ENCODE data around the gene PPIG. TPM values are rescaled to one million over a fixed set of nuclear protein-coding genes. Genes with fewer than 3 reads are reported as not detected.
A peak's percentile ranks its signal among the peaks of the same experiment; 100 is the strongest.

The PPIG gene
- polyA plus RNA-seq, 4 donors: 33.5 to 72.9 (median 50.8) TPM

DNA sequence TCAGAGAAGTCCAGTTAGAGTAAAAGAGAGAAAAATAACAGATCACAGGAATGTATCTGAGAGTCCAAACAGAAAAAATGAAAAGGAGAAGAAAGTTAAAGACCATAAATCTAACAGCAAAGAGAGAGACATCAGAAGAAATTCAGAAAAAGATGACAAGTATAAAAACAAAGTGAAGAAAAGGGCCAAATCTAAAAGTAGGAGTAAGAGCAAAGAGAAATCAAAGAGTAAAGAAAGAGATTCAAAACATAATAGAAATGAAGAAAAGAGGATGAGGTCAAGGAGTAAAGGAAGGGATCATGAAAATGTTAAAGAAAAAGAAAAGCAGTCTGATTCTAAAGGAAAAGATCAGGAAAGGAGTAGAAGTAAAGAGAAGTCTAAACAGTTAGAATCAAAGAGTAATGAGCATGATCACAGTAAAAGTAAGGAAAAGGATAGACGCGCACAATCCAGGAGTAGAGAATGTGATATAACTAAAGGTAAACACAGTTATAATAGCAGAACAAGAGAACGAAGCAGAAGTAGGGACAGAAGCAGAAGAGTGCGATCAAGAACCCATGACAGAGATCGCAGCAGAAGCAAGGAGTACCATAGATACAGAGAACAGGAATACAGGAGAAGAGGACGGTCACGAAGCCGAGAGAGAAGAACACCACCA lies 52.4 kb downstream of the PPIG start:
- WGBS, 3 donors: 97 to 100% (median 98%) methylated on average over 8 of the region's 8 CpGs
- Histone ChIP-seq H3K4me1 (ENCODE audit: control insufficient read depth in 3 of 3, insufficient read depth in 2 of 3, low read depth in 1 of 3, low read length in 2 of 3) (no peaks in the 10 kb centered on the region), H3K36me3 (ENCODE audit: control insufficient read depth in 3 of 3, insufficient read depth in 2 of 3, low read depth in 1 of 3, low read length in 3 of 3) (peaks cover 5 to 14% (median 12%) of the 10 kb centered on the region in 3 donors), H3K27me3 (ENCODE audit: control insufficient read depth in 3 of 3, insufficient read depth in 3 of 3, low read length in 3 of 3) (no peaks in the 10 kb centered on the region), H3K27ac (ENCODE audit: low read depth in 1 of 3, low read length in 2 of 3) (no peak overlapping the region), H3K9me3 (ENCODE audit: control insufficient read depth in 2 of 2, insufficient read depth in 1 of 2, low read depth in 1 of 2, low read length in 1 of 2) (no peaks in the 10 kb centered on the region), H3K4me3 (ENCODE audit: low read depth in 1 of 3, low read length in 3 of 3) (no peak overlapping the region)
- no peak for DNase-seq
- no peak for FAIRE-seq

- H3K27me3 ChIP-seq (ENCODE audit: control insufficient read depth in 3 of 3, insufficient read depth in 3 of 3, low read length in 3 of 3): no peaks in the 10 kb centered on the region
- no peak for DNase-seq
- no peaks in the 10 kb centered on the region for H3K4me1 ChIP-seq (ENCODE audit: control insufficient read depth in 3 of 3, insufficient read depth in 2 of 3, low read depth in 1 of 3, low read length in 2 of 3)
- no peaks in the 10 kb centered on the region for H3K9me3 ChIP-seq (ENCODE audit: control insufficient read depth in 2 of 2, insufficient read depth in 1 of 2, low read depth in 1 of 2, low read length in 1 of 2)
- no peak overlapping the region for H3K27ac ChIP-seq (ENCODE audit: low read depth in 1 of 3, low read length in 2 of 3)
- peaks cover 4 to 13% (median 12%) of the 10 kb centered on the region in 3 donors for H3K36me3 ChIP-seq (ENCODE audit: control insufficient read depth in 3 of 3, insufficient read depth in 2 of 3, low read depth in 1 of 3, low read length in 3 of 3)
- FAIRE-seq: no peak
- 94 to 98% (median 97%) methylated on average over 3 of the region's 3 CpGs for WGBS, 3 donors
- no peak overlapping the region for H3K4me3 ChIP-seq (ENCODE audit: low read depth in 1 of 3, low read length in 3 of 3)
Measured at GRCh38 chr2:169637620-169638019, 53.5 kb downstream of the PPIG start.

DNA sequence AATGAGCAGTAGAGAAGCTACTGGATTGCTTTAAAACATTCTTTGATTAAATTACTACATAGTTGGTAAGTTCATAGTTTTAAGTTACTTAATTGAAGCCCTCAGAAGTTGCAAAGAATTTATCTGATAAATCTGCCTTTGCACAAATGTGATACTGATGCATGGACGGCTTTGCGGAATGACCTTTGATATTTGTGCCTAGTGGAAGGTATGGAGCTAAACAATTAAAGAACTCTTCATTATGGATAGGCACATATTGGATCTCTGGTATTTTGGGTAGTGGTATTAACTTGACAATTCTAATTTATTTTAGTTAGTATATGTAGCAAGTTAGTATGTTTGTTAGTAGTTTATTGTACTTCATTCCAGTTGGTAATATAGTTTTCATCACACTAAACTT lies 56.0 kb downstream of the PPIG start:
- H3K9me3 ChIP-seq (ENCODE audit: control insufficient read depth in 2 of 2, insufficient read depth in 1 of 2, low read depth in 1 of 2, low read length in 1 of 2): no peaks in the 10 kb centered on the region
- H3K36me3 ChIP-seq (ENCODE audit: control insufficient read depth in 3 of 3, insufficient read depth in 2 of 3, low read depth in 1 of 3, low read length in 3 of 3): peaks cover 0 to 5% (median 3%) of the 10 kb centered on the region in 3 donors
- 46 to 75% (median 50%) methylated on average over 2 of the region's 2 CpGs for WGBS, 3 donors
- FAIRE-seq (no peak), DNase-seq (peak in 1 of 2 donors; percentile 9)
- H3K4me3 ChIP-seq (ENCODE audit: low read depth in 1 of 3, low read length in 3 of 3): no peak overlapping the region
- no peaks in the 10 kb centered on the region for H3K4me1 ChIP-seq (ENCODE audit: control insufficient read depth in 3 of 3, insufficient read depth in 2 of 3, low read depth in 1 of 3, low read length in 2 of 3)
- no peak overlapping the region for H3K27ac ChIP-seq (ENCODE audit: low read depth in 1 of 3, low read length in 2 of 3)
- no peaks in the 10 kb centered on the region for H3K27me3 ChIP-seq (ENCODE audit: control insufficient read depth in 3 of 3, insufficient read depth in 3 of 3, low read length in 3 of 3)

GRCh38 chr2:169641464-169641863 lies 57.3 kb downstream of the PPIG start:
- no peaks in the 10 kb centered on the region for H3K9me3 ChIP-seq (ENCODE audit: control insufficient read depth in 2 of 2, insufficient read depth in 1 of 2, low read depth in 1 of 2, low read length in 1 of 2)
- no peak overlapping the region for H3K4me3 ChIP-seq (ENCODE audit: low read depth in 1 of 3, low read length in 3 of 3)
- peaks cover 0 to 3% (median 0%) of the 10 kb centered on the region in 3 donors for H3K36me3 ChIP-seq (ENCODE audit: control insufficient read depth in 3 of 3, insufficient read depth in 2 of 3, low read depth in 1 of 3, low read length in 3 of 3)
- no peak for DNase-seq
- H3K27ac ChIP-seq (ENCODE audit: low read depth in 1 of 3, low read length in 2 of 3): no peak overlapping the region
- WGBS, 3 donors: 72 to 91% (median 83%) methylated on average over 2 of the region's 2 CpGs
- no peaks in the 10 kb centered on the region for H3K4me1 ChIP-seq (ENCODE audit: control insufficient read depth in 3 of 3, insufficient read depth in 2 of 3, low read depth in 1 of 3, low read length in 2 of 3)
- H3K27me3 ChIP-seq (ENCODE audit: control insufficient read depth in 3 of 3, insufficient read depth in 3 of 3, low read length in 3 of 3): no peaks in the 10 kb centered on the region
- FAIRE-seq: no peak

DNA sequence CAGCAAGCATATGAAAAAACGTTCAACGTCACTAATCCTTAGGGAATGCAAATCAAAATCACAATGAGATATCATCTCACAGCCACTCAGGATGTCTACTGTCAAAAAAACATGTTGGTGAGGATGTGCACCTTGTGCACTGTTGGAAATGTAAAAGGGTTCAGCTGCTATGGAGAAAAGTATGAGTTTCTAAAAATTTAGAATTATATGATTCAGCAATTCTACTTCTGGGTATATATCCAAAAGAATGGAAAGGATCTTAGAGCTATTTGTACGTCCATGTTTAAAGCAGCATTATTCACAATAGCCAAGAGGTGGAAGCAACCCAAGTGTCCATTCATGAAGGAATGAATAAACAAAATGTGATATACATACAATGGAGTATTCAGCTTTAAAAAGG lies 60.0 kb downstream of the PPIG start:
- Histone ChIP-seq H3K27me3 (ENCODE audit: control insufficient read depth in 3 of 3, insufficient read depth in 3 of 3, low read length in 3 of 3) (no peaks in the 10 kb centered on the region), H3K9me3 (ENCODE audit: control insufficient read depth in 2 of 2, insufficient read depth in 1 of 2, low read depth in 1 of 2, low read length in 1 of 2) (no peaks in the 10 kb centered on the region), H3K36me3 (ENCODE audit: control insufficient read depth in 3 of 3, insufficient read depth in 2 of 3, low read depth in 1 of 3, low read length in 3 of 3) (no peaks in the 10 kb centered on the region), H3K4me1 (ENCODE audit: control insufficient read depth in 3 of 3, insufficient read depth in 2 of 3, low read depth in 1 of 3, low read length in 2 of 3) (no peaks in the 10 kb centered on the region), H3K4me3 (ENCODE audit: low read depth in 1 of 3, low read length in 3 of 3) (no peak overlapping the region), H3K27ac (ENCODE audit: low read depth in 1 of 3, low read length in 2 of 3) (no peak overlapping the region)
- 50 to 62% (median 60%) methylated on average over 3 of the region's 3 CpGs for WGBS, 3 donors
- FAIRE-seq: no peak
- no peak for DNase-seq

DNA sequence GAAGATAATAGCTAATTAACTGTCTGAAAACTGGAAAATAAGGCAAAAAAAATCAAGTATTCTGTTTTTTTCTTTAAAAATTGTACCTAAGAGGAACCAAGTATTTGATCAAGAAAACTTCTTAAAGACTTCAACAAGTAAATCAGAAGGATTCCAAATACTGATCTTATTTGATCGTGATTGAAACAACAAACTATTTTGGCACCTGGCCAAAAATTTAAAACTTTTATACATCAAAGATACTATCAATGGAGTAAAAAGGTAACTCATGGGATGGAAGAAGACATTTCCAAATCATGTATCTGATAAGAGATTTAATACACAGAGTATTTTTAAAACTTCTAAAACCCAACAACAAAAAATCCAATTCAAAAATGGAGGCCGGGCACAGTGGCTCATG lies 63.3 kb downstream of the PPIG start:
- no peaks in the 10 kb centered on the region for H3K4me1 ChIP-seq (ENCODE audit: control insufficient read depth in 3 of 3, insufficient read depth in 2 of 3, low read depth in 1 of 3, low read length in 2 of 3)
- FAIRE-seq: no peak
- H3K4me3 ChIP-seq (ENCODE audit: low read depth in 1 of 3, low read length in 3 of 3): no peak overlapping the region
- no peaks in the 10 kb centered on the region for H3K36me3 ChIP-seq (ENCODE audit: control insufficient read depth in 3 of 3, insufficient read depth in 2 of 3, low read depth in 1 of 3, low read length in 3 of 3)
- 85 to 91% (median 91%) methylated on average over 2 of the region's 2 CpGs for WGBS, 3 donors
- DNase-seq: no peak
- no peaks in the 10 kb centered on the region for H3K9me3 ChIP-seq (ENCODE audit: control insufficient read depth in 2 of 2, insufficient read depth in 1 of 2, low read depth in 1 of 2, low read length in 1 of 2)
- H3K27ac ChIP-seq (ENCODE audit: low read depth in 1 of 3, low read length in 2 of 3): no peak overlapping the region
- H3K27me3 ChIP-seq (ENCODE audit: control insufficient read depth in 3 of 3, insufficient read depth in 3 of 3, low read length in 3 of 3): no peaks in the 10 kb centered on the region

DNA sequence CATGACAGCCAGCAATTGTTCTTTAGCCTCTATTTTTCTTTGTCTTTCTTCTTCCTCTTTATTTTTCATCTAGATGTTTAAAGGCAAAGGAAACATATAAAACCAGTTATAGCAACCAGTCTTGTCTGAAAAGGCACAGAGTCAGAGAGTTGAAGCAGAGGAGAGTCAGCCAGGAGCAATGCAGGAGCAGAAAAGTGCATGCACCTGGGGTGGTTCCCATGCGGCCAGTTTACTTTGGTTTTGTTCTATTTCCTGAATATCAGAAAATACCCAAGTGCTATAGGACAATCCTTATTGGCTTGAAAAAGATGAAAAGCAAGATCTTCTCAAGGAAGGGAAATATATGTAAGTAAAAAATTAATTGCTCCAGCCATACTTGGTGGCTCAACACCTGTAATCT lies 65.1 kb downstream of the PPIG start:
- Histone ChIP-seq H3K27ac (ENCODE audit: low read depth in 1 of 3, low read length in 2 of 3) (no peak overlapping the region), H3K4me1 (ENCODE audit: control insufficient read depth in 3 of 3, insufficient read depth in 2 of 3, low read depth in 1 of 3, low read length in 2 of 3) (no peaks in the 10 kb centered on the region), H3K27me3 (ENCODE audit: control insufficient read depth in 3 of 3, insufficient read depth in 3 of 3, low read length in 3 of 3) (no peaks in the 10 kb centered on the region), H3K4me3 (ENCODE audit: low read depth in 1 of 3, low read length in 3 of 3) (no peak overlapping the region), H3K36me3 (ENCODE audit: control insufficient read depth in 3 of 3, insufficient read depth in 2 of 3, low read depth in 1 of 3, low read length in 3 of 3) (no peaks in the 10 kb centered on the region), H3K9me3 (ENCODE audit: control insufficient read depth in 2 of 2, insufficient read depth in 1 of 2, low read depth in 1 of 2, low read length in 1 of 2) (no peaks in the 10 kb centered on the region)
- DNase-seq (no peak), FAIRE-seq (no peak)
- 48 to 68% (median 63%) methylated on average over 1 of the region's 1 CpG for WGBS, 3 donors

- Histone ChIP-seq H3K27ac (ENCODE audit: low read depth in 1 of 3, low read length in 2 of 3) (no peak overlapping the region), H3K4me1 (ENCODE audit: control insufficient read depth in 3 of 3, insufficient read depth in 2 of 3, low read depth in 1 of 3, low read length in 2 of 3) (no peaks in the 10 kb centered on the region), H3K36me3 (ENCODE audit: control insufficient read depth in 3 of 3, insufficient read depth in 2 of 3, low read depth in 1 of 3, low read length in 3 of 3) (no peaks in the 10 kb centered on the region), H3K9me3 (ENCODE audit: control insufficient read depth in 2 of 2, insufficient read depth in 1 of 2, low read depth in 1 of 2, low read length in 1 of 2) (no peaks in the 10 kb centered on the region), H3K27me3 (ENCODE audit: control insufficient read depth in 3 of 3, insufficient read depth in 3 of 3, low read length in 3 of 3) (no peaks in the 10 kb centered on the region), H3K4me3 (ENCODE audit: low read depth in 1 of 3, low read length in 3 of 3) (no peak overlapping the region)
- no peak for DNase-seq
- no peak for FAIRE-seq
- 62 to 79% (median 64%) methylated on average over 3 of the region's 3 CpGs for WGBS, 3 donors
Measured at GRCh38 chr2:169653636-169654035, 69.5 kb downstream of the PPIG start.

GRCh38 chr2:169656164-169656563 lies 72.0 kb downstream of the PPIG start:
- Histone ChIP-seq H3K27me3 (ENCODE audit: control insufficient read depth in 3 of 3, insufficient read depth in 3 of 3, low read length in 3 of 3) (no peaks in the 10 kb centered on the region), H3K4me3 (ENCODE audit: low read depth in 1 of 3, low read length in 3 of 3) (no peak overlapping the region), H3K4me1 (ENCODE audit: control insufficient read depth in 3 of 3, insufficient read depth in 2 of 3, low read depth in 1 of 3, low read length in 2 of 3) (no peaks in the 10 kb centered on the region), H3K9me3 (ENCODE audit: control insufficient read depth in 2 of 2, insufficient read depth in 1 of 2, low read depth in 1 of 2, low read length in 1 of 2) (no peaks in the 10 kb centered on the region), H3K36me3 (ENCODE audit: control insufficient read depth in 3 of 3, insufficient read depth in 2 of 3, low read depth in 1 of 3, low read length in 3 of 3) (no peaks in the 10 kb centered on the region), H3K27ac (ENCODE audit: low read depth in 1 of 3, low read length in 2 of 3) (no peak overlapping the region)
- 67 to 74% (median 69%) methylated on average over 3 of the region's 3 CpGs for WGBS, 3 donors
- no peak for FAIRE-seq
- no peak for DNase-seq

Measured in small intestine (tissue), 7 donors.